NCI-H1105 (cell line): ENCODE data around the gene CHST12.
"Not testable (repeated sequence)": the region's sequence is repeated elsewhere in the genome, so short reads cannot be mapped to it uniquely, and the experiment has no call there.

Source experiments
- DNase-seq: peaks from one replicate; lab custom pipeline; 2025; lab: John Stamatoyannopoulos, UW

The CHST12 gene

GRCh38 chr7:2435146-2435545 lies 31.7 kb downstream of the CHST12 start:
- no peak for DNase-seq

- DNase-seq = no peak
Observed at GRCh38 chr7:2436341-2437104, 33.1 kb downstream of the CHST12 start.

GRCh38 chr7:2437136-2437535 lies 33.7 kb downstream of the CHST12 start:
- DNase-seq = no peak

- DNase-seq = no peak
Observed at GRCh38 chr7:2437537-2438148, 34.2 kb downstream of the CHST12 start.

GRCh38 chr7:2438186-2438585 lies 34.8 kb downstream of the CHST12 start:
- DNase-seq = no peak

- no peak for DNase-seq
Observed at GRCh38 chr7:2438775-2439174, 35.4 kb downstream of the CHST12 start.

GRCh38 chr7:2440608-2441245 lies 37.3 kb downstream of the CHST12 start:
- DNase-seq = no peak

- no peak for DNase-seq
Observed at GRCh38 chr7:2441430-2442058, 38.1 kb downstream of the CHST12 start.

- DNase-seq = no peak
Observed at GRCh38 chr7:2443491-2443890, 40.1 kb downstream of the CHST12 start.

GRCh38 chr7:2444476-2444875 lies 41.1 kb downstream of the CHST12 start:
- no peak for DNase-seq

- DNase-seq = no peak
Observed at GRCh38 chr7:2445047-2445446, 41.6 kb downstream of the CHST12 start.

- DNase-seq = no peak
Observed at GRCh38 chr7:2445898-2446555, 42.6 kb downstream of the CHST12 start.

- DNase-seq = no peak
Observed at GRCh38 chr7:2446676-2447075, 43.3 kb downstream of the CHST12 start.

GRCh38 chr7:2450198-2451107 lies 47.0 kb downstream of the CHST12 start:
- DNase-seq = no peak

GRCh38 chr7:2451171-2452073 lies 48.0 kb downstream of the CHST12 start:
- peak; percentile 58 for DNase-seq

GRCh38 chr7:2452074-2452507 lies 48.7 kb downstream of the CHST12 start:
- no peak for DNase-seq

- DNase-seq = no peak
Observed at GRCh38 chr7:2452643-2453270, 49.3 kb downstream of the CHST12 start.

- DNase-seq = not testable (repeated sequence)
Observed at GRCh38 chr7:2453849-2454248, 50.4 kb downstream of the CHST12 start.

GRCh38 chr7:2459674-2460073 lies 56.3 kb downstream of the CHST12 start:
- DNase-seq = no peak

GRCh38 chr7:2460188-2460587 lies 56.8 kb downstream of the CHST12 start:
- DNase-seq = no peak
